RCC 7860 (cell line): ENCODE results near the gene LRRFIP1.
"Not testable (repeated sequence)": the region's sequence is repeated elsewhere in the genome, so short reads cannot be mapped to it uniquely, and the experiment has no call there.

Source experiments
- DNase-seq: peaks from one replicate; pipeline ENCODE4 v3.0.0-alpha.2; 2015; ENCODE audit warnings: low spot score
- FAIRE-seq: peaks from 2 replicates; lab custom pipeline; 2012; peaks lifted over from hg19 to GRCh38; lab: Jason Lieb, UNC

LRRFIP1 gene

DNA sequence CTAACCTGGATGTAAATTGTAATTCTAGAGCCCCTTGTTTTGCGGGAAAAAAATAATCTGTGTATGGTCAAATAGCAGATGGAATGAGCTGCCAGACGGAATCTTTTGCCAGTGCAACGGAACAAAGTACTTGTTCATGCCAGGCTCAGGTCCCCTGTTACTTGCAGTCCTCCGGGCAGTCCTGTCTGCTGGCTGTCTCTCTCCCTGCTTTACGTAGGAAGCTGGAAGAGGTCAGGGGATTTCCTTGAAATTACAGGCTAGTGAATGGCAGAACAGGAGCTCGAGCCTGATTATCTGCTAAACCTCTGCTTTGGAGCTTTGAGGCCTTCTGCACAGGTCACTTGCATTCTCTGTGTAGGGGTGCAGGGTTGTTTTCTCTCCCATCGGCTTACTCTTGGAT, 54.8 kb downstream of the LRRFIP1 start:
- no peak for DNase-seq
- no peak for FAIRE-seq

DNA sequence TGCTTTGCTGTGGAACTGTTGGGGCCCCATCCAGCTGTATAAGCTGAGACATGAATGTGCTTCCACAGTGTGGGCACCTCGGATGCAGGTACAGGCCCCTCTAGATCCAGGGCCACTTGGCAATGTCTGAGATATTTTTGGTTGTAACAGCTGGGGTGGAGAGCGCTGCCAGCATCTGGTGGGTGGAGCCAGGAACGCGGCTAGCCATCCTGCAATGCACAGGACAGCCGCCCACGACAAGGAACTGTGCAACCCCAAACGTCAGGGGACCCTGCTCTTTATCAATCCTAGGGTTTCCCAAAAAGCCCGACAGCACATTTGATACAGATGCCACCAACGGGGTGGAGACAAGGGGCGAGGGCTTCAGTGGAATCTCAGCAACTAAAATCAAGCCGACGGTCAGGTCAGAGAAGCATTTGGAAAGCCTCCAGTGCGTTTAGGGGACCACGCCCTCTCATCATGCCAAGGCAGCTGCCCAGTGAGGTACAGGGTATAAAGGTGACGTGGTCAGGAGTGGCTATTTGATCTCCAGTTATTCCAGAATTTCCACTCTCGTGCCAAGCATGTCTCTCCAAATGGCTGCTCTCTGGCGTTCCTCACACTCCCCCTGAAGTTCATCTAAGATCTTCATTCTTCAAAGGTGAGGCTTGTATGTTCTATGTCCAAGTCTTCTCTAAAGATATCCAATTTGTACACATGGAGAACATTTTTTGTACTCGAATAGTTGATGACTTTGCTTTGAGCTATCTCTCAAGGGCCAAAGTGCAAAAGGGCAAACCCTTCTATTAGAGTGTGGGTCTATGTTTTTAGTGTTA, 55.7 kb downstream of the LRRFIP1 start:
- no peak for FAIRE-seq
- DNase-seq = no peak

DNA sequence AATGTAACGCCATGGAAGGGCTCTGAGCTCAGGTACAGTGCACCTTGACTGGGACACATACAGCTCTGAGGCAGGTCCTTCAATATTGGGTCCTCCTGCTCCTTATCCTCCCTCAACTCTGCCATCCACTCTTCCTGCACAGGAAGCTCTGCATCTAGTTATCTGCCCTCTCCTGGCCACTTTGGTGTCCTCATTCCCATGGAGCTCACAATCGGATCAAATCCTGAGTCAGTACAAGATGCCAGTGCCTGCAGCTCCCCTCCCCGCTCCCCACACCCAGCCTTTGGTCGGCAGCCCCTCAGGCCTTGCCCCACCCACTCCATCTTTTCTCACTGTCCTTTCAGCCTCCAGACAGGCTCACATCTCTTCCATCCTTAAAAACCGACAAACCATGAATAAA, 58.0 kb downstream of the LRRFIP1 start:
- no peak for FAIRE-seq
- no peak for DNase-seq

DNA sequence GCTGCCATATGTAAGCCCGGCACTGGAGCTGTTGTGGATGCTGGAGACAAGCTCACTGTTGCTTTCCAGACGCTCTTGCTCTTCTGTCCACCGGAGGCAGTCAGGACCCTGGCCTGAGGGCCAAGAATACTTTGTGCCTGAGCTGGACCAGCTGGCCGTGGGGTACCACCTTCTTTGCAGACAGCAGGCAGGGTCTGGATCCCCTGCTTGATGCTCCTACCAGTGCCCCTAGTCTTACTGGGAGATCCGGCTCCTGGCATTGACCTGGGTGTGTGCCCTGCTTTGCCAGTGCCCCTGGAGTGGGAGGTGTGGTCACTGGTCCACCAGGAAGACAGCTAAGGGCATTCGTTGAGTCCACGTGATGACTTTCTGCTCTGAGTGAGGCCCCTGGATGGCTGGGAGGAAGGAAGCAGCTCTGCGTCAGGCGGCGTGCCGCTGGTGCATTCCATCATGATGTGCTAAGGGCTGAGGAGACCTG, 59.3 kb downstream of the LRRFIP1 start:
- DNase-seq (no peak), FAIRE-seq (no peak)

DNA sequence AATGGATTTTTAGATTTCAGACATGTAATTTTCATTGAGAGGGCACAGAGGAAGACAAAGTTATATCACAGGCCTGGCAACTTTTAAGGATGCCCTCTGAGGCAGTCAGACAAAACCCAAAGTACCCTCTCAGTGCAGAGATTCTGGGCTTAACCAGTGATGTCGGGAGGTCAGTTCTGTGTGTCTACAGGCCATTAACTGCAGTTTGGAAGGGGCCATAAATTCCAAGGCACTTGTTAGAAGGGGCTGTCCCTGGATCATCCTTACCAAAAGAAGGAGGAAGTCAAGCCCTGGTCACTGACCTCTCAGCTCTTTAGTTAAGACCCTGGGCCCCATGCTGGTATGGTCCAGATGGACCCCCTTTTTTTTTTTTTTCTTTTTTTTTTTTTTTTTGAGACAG, 60.7 kb downstream of the LRRFIP1 start:
- DNase-seq (no peak), FAIRE-seq (no peak)

DNA sequence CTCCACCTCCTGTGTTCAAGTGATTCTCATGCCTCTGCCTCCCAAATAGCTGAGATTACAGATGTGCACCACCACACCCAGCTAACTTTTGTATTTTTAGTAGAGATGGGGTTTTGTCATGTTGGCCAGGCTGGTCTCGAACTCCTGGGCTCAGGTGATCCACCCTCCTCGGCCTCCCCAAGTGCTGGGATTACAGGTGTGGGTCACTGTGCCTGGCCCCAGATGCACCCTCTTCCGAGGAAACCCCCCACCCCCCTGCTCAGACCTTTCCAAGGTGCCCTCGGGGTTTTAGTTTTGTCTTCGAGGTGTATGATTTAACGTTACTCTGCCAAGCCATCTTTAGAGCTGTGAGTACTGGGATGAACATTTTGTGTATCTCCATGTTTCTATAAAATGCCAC, 61.2 kb downstream of the LRRFIP1 start:
- FAIRE-seq, DNase-seq: not testable (repeated sequence)

DNA sequence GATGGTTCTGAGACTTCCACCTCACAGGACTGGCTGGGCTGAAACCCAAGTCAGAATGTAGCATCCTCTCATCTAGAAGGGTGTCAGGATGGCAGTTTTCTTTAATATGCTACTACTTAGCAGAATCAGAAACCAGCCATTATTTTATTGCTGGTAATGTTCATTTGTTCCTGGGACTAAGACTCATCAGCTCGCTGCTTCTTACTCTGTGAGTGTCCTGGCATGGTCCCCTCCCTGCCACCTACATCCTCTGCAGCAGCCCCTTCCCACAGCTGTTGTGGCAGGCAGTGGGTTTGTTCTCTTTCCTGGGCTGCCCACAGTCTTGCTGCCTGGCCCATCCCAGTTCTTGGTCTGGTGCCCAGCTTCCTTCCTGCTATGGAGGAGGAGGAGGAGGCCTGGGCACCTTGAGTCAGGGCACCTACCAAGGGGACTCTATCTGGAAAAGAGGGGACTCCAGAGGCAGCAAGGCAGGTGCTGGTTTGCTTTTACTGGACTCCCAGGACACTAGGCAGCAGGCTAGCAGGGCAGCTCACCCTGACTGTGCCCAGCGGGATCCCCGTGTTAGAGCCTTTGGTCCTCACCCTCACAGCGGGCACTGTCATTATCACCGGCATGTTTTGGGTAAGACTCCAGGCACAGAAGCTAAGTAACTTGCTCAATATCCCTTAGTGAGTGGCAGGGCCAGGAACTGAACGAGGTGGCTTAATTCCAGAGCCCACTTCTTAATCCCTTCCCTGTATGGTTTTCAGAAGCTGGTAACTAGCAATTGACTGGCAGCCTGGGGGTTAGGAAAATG, 62.1 kb downstream of the LRRFIP1 start:
- peak; percentile 51 for DNase-seq
- FAIRE-seq = no peak

DNA sequence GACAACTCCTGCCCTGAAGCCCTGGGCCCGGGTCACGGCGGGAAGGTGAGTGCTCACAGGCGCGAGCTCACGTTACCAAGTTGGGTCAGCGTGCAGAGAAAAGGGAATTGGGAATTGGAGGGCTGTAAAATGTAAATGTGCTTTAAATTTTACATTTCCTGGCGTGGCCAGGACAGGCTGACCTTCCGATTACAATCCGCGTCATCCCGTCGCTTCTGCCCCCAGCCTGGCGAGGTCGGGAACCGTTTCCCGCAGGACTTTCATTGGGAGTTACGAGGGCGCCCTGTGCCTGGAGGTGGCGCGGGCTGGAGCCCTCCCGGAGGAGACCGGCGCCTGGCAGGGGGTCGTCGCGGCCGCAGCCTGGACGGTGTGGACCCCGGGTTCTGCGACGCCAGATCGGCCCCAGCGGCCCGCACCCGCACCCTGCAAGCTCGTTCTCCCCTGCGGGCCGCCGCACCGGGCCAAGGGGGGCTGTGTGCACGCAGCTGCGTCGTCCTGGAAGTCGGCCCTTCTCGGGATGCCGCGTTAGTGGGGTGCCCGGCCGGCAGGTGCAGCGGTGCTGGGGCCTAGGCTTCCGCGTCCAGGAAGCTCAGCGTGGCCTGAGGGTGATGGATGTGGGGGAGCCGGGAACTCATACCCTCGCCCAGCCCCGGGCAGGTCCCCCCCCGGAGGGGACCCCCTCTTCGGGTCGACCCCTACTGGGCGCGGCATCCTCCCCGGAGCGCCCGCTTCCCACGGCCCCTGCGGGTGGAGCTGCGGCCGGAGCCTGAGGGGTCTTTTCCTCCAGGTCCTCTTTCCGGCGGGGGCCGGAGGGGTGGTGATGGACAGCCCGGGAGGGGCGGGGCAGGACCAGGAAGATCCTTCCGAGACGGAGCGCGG, 63.9 kb downstream of the LRRFIP1 start:
- DNase-seq (no peak), FAIRE-seq (no peak)

DNA sequence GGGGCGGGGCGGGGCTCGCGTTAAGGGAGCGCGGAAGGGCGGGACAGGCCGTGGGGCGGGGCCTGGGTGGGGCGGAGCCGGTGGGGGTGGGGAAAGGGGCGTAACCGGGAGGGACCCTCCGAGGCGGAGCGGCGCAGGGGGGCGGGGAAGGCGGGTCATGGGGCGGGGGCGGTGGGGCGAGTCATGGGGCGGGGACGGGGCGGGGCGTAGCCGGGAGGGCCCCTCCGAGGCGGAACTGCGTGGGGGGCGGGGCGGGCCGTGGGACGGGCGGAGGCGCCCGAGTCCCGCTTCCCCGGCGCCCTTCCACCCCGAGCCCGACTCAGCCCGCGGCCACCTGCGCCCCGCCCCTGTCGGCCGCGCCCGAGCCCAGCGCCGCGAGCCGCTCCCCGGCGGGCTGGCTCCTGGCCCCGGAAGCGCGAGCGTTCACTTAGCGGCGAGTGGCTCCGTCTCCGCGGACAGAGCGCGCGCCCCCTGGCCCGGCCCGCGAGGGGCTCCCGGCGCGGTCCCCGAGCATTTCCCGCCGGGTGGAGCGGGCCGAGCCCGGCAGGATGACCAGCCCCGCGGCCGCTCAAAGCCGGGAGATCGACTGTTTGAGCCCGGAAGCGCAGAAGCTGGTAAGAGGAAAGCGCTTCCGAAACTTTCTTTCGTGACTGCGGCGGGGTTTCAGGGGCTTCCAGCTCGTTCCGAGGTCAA, 64.7 kb downstream of the LRRFIP1 start:
- peak; percentile 74 for DNase-seq
- no peak for FAIRE-seq

DNA sequence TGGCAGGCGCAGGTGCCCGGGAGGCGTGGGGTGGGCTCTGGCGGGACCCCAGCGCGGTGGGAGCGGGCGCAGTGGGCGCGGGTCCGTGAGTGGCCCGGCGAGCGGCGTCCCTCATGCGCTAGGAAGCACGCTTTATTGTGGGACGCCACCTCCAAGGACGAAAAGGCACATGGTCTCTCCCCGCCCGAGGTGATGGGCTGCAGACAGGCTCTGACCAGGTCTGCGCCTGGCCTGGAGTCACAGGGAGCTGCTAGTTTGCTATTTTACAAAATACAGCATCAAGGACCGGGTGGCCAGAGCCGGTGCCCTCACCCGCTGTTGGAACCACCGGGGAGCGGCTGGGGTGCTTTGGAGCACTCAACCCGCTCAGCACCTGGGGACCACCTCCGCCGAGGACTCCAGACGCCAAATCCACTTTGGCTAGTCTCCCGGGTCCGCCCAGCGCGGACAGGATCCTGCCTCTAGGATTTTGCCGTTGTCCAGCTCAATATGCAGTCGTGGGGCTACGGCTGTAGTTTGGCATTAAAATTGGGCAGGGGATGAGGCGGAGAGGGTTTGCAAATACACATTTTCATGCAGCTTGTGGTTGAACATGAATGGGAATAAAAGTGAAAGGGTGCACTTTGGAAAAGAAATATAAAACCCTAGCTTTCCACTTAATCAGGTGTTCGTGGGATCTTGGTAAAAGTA, 65.4 kb downstream of the LRRFIP1 start:
- FAIRE-seq (no peak), DNase-seq (no peak)

DNA sequence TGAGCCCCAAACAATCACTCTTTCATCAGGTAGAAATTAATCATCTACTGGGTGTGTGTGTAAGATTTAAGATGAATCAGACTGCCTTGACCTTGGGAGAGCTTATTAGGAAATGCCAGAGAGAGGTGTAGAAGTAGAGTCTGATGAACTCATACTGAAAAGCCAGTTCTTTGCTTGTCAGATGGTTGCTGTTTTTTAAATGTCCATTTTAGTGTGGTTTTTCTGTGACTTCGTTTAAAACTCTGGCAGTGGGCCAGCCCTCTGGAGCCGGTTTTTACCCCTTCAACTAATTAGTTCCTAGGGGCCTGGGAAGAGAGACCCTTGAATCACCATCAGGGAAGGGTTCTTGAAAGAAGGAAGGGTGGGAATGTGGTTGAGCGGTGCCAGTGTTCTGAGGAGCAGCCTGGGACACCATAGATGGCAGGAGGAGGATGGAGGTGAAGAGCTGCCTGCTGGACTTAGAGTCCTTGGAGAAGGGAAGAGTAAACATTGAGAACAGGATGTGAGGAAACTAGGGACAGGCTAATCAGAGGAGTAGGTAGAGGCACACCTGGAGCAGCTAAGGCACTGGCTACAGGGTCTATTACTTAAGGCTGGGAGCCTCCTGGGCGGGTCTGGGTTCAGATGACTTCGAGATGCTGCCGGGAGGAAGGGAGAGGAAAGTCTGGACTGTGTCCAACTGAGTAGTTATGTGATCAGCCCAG, 66.1 kb downstream of the LRRFIP1 start:
- DNase-seq (peak; percentile 87), FAIRE-seq (peak; percentile 87)

DNA sequence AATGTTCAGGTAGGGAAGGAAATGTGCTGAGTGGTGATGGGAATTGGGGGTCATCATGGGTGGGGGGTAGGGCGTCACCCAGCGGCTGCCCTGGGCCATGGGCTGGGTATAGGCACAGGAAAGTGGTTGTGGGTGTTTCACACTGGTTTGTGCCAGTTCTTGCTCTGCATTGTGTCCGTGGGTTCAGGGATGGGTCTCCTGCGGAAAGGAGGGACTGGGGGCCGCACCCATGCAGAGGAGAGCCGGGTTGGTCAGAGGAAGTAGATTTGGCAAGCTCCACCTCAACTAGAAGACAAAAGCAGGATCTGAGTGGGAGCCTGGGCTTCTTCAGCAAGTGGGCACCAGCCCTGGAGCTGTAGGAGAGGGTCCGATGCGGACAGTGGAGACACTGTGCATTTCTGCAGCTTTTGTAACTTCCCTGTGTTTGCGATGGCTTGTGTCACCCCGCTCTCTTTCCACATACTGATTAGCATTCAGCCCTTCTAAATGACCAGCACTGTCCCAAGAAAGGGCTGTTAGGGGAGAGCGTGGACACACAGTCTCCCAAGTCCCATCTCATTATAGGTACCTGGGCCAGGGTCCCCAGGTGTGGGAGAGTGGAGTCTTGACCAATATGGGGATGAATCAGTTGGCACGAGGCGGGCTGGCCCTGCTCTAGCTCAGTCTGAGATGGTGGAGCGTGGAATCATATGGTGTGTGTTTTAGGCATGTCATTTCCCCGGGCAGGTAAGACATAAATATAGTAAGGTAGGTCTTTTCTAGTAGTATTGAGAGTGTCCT, 67.2 kb downstream of the LRRFIP1 start:
- FAIRE-seq (no peak), DNase-seq (no peak)

DNA sequence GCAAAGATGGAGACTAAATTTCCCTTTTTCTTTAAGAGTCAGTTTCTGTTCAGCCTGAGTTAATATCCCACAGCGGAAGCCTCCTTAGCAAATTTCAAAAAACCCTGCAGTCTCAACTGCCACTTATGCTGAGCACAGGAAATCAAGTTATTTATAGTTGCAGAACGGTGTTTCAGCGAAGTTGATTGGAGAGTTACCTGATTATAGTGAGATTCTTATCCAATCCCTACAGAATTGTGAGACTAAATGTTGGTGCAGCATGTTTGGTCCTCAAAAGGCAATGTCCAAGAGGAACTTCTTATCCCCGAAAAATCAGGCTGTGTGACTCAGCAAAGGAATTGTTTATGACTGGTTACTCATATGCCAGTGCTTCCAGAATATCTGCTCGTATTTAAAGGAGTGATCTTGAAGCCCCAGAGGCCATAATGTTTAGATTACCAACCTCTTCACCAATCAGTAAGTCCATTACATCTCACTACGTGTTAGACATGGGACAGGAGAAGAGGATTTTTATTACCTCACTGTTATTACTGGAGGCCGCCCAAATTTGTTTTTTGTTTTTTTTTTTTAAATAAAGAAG, 67.9 kb downstream of the LRRFIP1 start:
- DNase-seq = peak; percentile 87
- peak; percentile 79 for FAIRE-seq

DNA sequence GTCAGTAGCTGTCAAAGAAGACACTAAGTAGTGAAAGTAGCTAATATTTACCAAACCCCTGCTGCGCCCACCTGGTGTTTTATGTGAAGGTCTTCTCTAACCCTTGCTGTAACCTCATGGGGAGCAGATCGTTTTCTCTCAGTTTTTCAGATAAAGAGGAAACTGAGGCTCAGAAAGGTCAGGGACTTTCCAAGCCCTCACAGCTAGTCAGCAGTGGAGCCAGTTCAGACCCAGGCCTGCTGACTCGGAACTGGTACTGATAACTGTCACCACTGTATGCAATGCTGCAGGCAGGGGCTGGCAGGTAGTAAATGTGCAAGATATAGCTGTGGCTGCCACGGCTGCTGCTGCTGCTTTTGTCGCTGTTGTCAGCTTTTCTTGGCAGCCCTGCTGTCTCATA, 69.1 kb downstream of the LRRFIP1 start:
- no peak for DNase-seq
- FAIRE-seq = no peak

DNA sequence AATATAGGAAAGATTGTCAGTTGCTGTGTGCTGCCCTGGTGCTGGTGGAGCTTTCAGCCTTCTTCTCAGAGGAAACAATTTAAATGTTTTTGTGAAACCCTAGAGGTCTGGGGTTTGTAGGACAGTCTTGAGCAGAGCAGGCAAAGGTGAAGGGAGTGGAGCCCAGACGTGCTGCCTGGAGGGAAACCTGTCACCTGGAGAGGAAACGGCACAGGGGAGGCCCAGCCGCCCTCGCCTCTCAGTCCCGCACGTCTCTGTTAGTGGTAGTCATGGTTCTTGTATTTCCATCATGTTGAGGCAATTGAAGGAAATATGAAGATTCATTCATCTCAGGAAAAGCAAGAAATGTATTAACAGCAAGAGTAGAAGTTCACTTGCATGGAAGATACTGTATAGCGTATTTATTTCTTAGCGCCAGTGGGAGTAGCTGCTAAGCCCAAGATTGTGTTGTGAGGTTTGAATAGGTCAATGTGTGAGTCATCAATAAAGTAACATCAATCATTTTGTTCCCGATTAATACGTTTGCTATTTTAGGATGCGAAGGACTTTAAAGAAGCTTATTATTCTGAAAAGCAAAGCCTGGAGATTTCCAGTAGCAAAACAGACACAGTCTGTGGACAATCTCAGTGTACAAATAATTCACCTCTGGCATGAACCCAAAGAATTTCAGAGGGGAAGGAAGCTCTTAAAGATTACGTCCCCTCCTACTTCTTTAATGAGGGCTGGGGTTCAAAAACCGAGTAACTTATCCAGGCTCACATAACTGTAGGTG, 70.4 kb downstream of the LRRFIP1 start:
- FAIRE-seq (no peak), DNase-seq (no peak)

DNA sequence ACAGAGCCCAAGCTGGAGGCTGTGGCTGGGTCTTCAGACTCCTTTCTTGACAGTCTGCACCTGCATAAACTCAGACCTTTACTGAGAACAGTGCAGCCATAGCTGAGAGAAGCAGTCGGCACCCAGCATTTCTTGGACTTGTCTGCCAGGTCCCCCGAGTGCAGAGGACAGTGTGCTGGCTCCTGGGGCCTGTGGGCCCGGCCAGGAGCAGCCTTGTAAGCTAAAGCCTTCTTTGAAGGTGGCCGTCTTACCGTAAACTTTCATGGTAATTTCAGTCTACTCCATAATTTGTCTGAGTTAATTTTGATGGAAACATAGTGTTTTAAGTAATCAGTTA, 70.9 kb downstream of the LRRFIP1 start:
- FAIRE-seq = no peak
- no peak for DNase-seq

DNA sequence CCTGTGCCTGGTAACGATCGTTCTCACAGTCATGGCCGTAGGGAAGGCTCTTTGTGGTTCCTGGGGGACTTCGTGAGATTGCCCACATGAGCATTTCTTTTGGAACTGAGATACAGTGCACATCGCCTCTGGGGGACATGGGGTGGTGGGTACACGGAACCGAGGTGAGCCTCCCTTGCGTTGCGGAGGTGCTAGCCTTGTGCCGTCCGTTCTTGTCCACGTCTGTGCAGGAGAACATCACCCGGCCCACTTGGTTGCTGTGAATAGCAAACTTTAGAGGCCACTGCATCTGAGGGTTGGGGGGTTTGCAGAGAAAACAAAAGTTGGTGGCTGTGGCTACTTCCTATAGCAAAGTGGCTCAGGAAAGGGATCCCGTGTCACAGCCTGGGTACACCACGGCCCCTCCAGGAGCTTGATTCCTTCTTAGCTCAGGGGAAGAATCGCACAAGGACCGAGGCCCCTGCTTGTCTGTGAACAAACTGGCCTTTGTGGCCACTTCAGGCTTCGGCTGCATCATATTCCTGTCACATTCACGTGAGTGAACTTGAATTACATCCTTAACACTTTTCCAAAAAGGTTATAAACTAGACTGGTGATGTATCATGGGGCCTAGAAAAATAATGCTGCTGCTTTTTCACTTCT, 72.6 kb downstream of the LRRFIP1 start:
- DNase-seq (no peak), FAIRE-seq (no peak)
